PC-9 (cell line): ENCODE data around the gene ABCC2. TPM values are rescaled to one million over a fixed set of nuclear protein-coding genes. Genes with fewer than 3 reads are reported as not detected.

ENCODE experiments used
- BruUV-seq: library from RNA; stranded (reverse); fragments of 400-500 nt; replicated peaks from 2 replicates; lab custom pipeline; 2021; lab: Mats Ljungman, UMichigan
- CTCF ChIA-PET: fragments of 300-600 bp; sonication (Branson Sonifier 250); formaldehyde crosslinking; loops from one replicate; lab custom pipeline; 2022; ENCODE audit warnings: antibody characterized with exemption; lab: Charles Lee
- POLR2A ChIA-PET: fragments of 300-600 bp; sonication (Branson Sonifier 250); formaldehyde crosslinking; loops from one replicate; lab custom pipeline; 2022; ENCODE audit warnings: antibody characterized with exemption; ENCODE audit not compliant: unreplicated experiment; lab: Charles Lee
- DNase-seq, 2 experiments: peaks; one replicate each; pipeline versions ENCODE4 v3.0.0 to v3.0.0-alpha.2; 2015 to 2022; ENCODE audit warnings: mixed read lengths in 1 of 2
- H2AFZ ChIP-seq: fragments of 200-600 bp; sonication (generic); 2 replicates; pipeline ENCODE4 v1.8.1; 2017; ENCODE audit warnings: antibody characterized with exemption
- H3F3A ChIP-seq: fragments of 200-600 bp; sonication (generic); 2 replicates; pipeline ENCODE4 v1.8.1; 2017; ENCODE audit warnings: antibody characterized with exemption, mild to moderate bottlenecking, low read depth; ENCODE audit not compliant: insufficient read depth
- H3K27ac ChIP-seq: fragments of 200-600 bp; sonication (generic); 2 replicates; pipeline ENCODE4 v1.6.1; 2016; ENCODE audit warnings: mixed run types
- H3K27me3 ChIP-seq: fragments of 200-600 bp; sonication (generic); 2 replicates; pipeline ENCODE4 v1.6.1; 2016; ENCODE audit warnings: low read depth, mixed run types; ENCODE audit not compliant: insufficient read depth
- H3K36me3 ChIP-seq: fragments of 200-600 bp; sonication (generic); 2 replicates; pipeline ENCODE4 v1.6.1; 2016; ENCODE audit warnings: low read depth, mixed run types
- H3K4me1 ChIP-seq: fragments of 200-600 bp; sonication (generic); replicated peaks from 2 replicates; pipeline ENCODE4 v1.6.1; 2016; ENCODE audit warnings: mixed run types; ENCODE audit not compliant: insufficient read depth
- H3K4me2 ChIP-seq: fragments of 200-600 bp; sonication (generic); 2 replicates; pipeline ENCODE4 v1.6.1; 2017; ENCODE audit warnings: mixed run types
- H3K4me3 ChIP-seq: fragments of 200-600 bp; sonication (generic); 2 replicates; pipeline ENCODE4 v1.6.1; 2016; ENCODE audit warnings: mixed run types
- H3K79me2 ChIP-seq: fragments of 200-600 bp; sonication (generic); 2 replicates; pipeline ENCODE4 v1.6.1; 2017; ENCODE audit warnings: low read depth, mixed run types
- H3K9me2 ChIP-seq: fragments of 200-600 bp; sonication (generic); 2 replicates; pipeline ENCODE4 v1.8.1; 2017; ENCODE audit warnings: mild to moderate bottlenecking; ENCODE audit not compliant: insufficient read depth
- H3K9me3 ChIP-seq: fragments of 200-600 bp; sonication (generic); 2 replicates; pipeline ENCODE4 v1.8.1; 2016; ENCODE audit warnings: low read depth; ENCODE audit not compliant: insufficient read depth
- H4K20me1 ChIP-seq: fragments of 200-600 bp; sonication (generic); 2 replicates; pipeline ENCODE4 v1.8.1; 2017; ENCODE audit not compliant: insufficient read depth
- CTCF ChIP-seq: fragments of 200-600 bp; sonication (generic); conservative IDR thresholded peaks from 2 replicates; pipeline ENCODE4 v1.6.1; 2017; ENCODE audit warnings: mixed run types, antibody characterized with exemption, mild to moderate bottlenecking, moderate library complexity
- EZH2 ChIP-seq: fragments of 200-600 bp; sonication (generic); IDR thresholded peaks from 2 replicates; pipeline ENCODE4 v1.8.0; 2017; ENCODE audit warnings: antibody characterized with exemption, low read depth
- intact Hi-C: fragments of 100-400 bp; cut with micrococcal nuclease; formaldehyde crosslinking; loops from one replicate; pipeline ENCODE4 v1.10.0; 2022; ENCODE audit not compliant: unreplicated experiment
- total RNA-seq: library from RNA; stranded (reverse); gene quantifications from 2 replicates; pipeline ENCODE4 v1.2.3, GENCODE V29; 2021

Gene ABCC2
- total RNA-seq, 1 experiment from 2014 or later: 174 TPM

GRCh38 chr10:99785646-99786045, 3.2 kb downstream of the ABCC2 start:
- Histone ChIP-seq H3K36me3 (peaks cover 21% of the 10 kb centered on the region), H2AFZ (no peak overlapping the region), H3K4me2 (peak overlapping the region; percentile 98), H3K27me3 (no peaks in the 10 kb centered on the region), H3K4me1 (peaks cover 55% of the 10 kb centered on the region), H3K4me3 (peak overlapping the region; percentile 79; the same call in 1 of the 2 replicates), H3K27ac (peak overlapping the region; percentile 100), H3K9me3 (no peaks in the 10 kb centered on the region), H3K9me2 (no peaks in the 10 kb centered on the region), H3F3A (peaks cover 35% of the 10 kb centered on the region), H4K20me1 (no peaks in the 10 kb centered on the region), H3K79me2 (peaks cover 92% of the 10 kb centered on the region)
- BruUV-seq: no TSS peak
- peak; percentile 44 to 92 for DNase-seq
- TF ChIP-seq CTCF: no peak
- TF ChIP-seq EZH2: no peak
- CTCF ChIA-PET: interaction anchor here (0.6 kb wide), 2 partner anchors 34 to 239 kb away, joined by 3 to 13 read pairs; no protein-coding TSS in a partner anchor
- intact Hi-C loops: loop anchor here (1.0 to 10.0 kb wide), 3 partner anchors 33 to 351 kb away; partner anchors contain the start of genes COX15, CUTC and GOT1
- POLR2A ChIA-PET: no interaction called here

- peaks cover 38% of the 10 kb centered on the region for H3K4me1 ChIP-seq
- no peak overlapping the region for H2AFZ ChIP-seq
- peaks cover 90% of the 10 kb centered on the region for H3K79me2 ChIP-seq
- POLR2A ChIA-PET: no interaction called here
- H3K9me2 ChIP-seq: no peaks in the 10 kb centered on the region
- CTCF ChIA-PET: interaction anchor here (0.7 kb wide), 1 partner anchor 353 kb away, joined by 3 read pairs; no protein-coding TSS in a partner anchor
- peaks cover 20% of the 10 kb centered on the region for H3F3A ChIP-seq
- no peak overlapping the region for H3K27ac ChIP-seq
- no peak for TF ChIP-seq CTCF
- no peak for TF ChIP-seq EZH2
- no peak for DNase-seq
- peaks cover 24% of the 10 kb centered on the region for H3K36me3 ChIP-seq
- H3K4me3 ChIP-seq: no peak overlapping the region
- no TSS peak for BruUV-seq
- H3K27me3 ChIP-seq: no peaks in the 10 kb centered on the region
- intact Hi-C loops: loop anchor here (5.0 to 10.0 kb wide), 2 partner anchors 35 to 353 kb away; partner anchors contain the start of gene GOT1
- H3K9me3 ChIP-seq: no peaks in the 10 kb centered on the region
- no peak overlapping the region for H3K4me2 ChIP-seq
- no peaks in the 10 kb centered on the region for H4K20me1 ChIP-seq
Observed at GRCh38 chr10:99787311-99787710, 4.9 kb downstream of the ABCC2 start.

GRCh38 chr10:99787782-99788445, 5.5 kb downstream of the ABCC2 start:
- BruUV-seq: no TSS peak
- Histone ChIP-seq H3K4me3 (no peak overlapping the region), H3K79me2 (peaks cover 84% of the 10 kb centered on the region), H3K9me2 (no peaks in the 10 kb centered on the region), H3K36me3 (peaks cover 28% of the 10 kb centered on the region), H3F3A (peaks cover 20% of the 10 kb centered on the region), H3K4me1 (peaks cover 37% of the 10 kb centered on the region), H3K27me3 (no peaks in the 10 kb centered on the region), H3K27ac (no peak overlapping the region), H3K9me3 (no peaks in the 10 kb centered on the region), H2AFZ (no peak overlapping the region), H3K4me2 (peak overlapping the region; percentile 16; the same call in 1 of the 2 replicates), H4K20me1 (no peaks in the 10 kb centered on the region)
- CTCF ChIA-PET: interaction anchor here (0.7 kb wide), 1 partner anchor 352 kb away, joined by 3 read pairs; no protein-coding TSS in a partner anchor
- TF ChIP-seq EZH2 (no peak), CTCF (no peak)
- POLR2A ChIA-PET: no interaction called here
- intact Hi-C loops: loop anchor here (5.0 to 10.0 kb wide), 2 partner anchors 36 to 353 kb away; partner anchors contain the start of gene GOT1
- no peak for DNase-seq
